ENCODE measurements around the gene NCAPD3. TPM values are rescaled to one million over a fixed set of nuclear protein-coding genes. Genes with fewer than 3 reads are reported as not detected.

The NCAPD3 gene
- total RNA-seq, 1 experiment from 2014 or later = 26.7 TPM

GRCh38 chr11:134181707-134182106 lies 42.1 kb downstream of the NCAPD3 start:
- Mint-ChIP-seq H3K27me3 (ENCODE audit: insufficient read depth, unreplicated experiment) (no peaks in the 10 kb centered on the region), H3K9me3 (ENCODE audit: unreplicated experiment) (no peaks in the 10 kb centered on the region), H3K27ac (ENCODE audit: low read depth, unreplicated experiment) (peak overlapping the region; percentile 65), H3K36me3 (ENCODE audit: insufficient read depth, unreplicated experiment) (peaks cover 40% of the 10 kb centered on the region), H3K4me3 (ENCODE audit: unreplicated experiment) (no peak overlapping the region), H3K4me1 (ENCODE audit: insufficient read depth, unreplicated experiment) (peaks cover 6% of the 10 kb centered on the region)
- no peak for TF ChIP-seq CTCF (IDR thresholded peaks at IDR 0.05; ENCODE audit: unreplicated experiment)
- POLR2A ChIA-PET = interaction anchor here (0.7 to 0.9 kb wide), 2 partner anchors 43 to 51 kb away, joined by 3 read pairs; partner anchors contain the start of gene VPS26B
- DNase-seq (ENCODE audit: unreplicated experiment) = peak; percentile 15
- CTCF ChIA-PET = interaction anchor here (0.9 to 1.3 kb wide), 3 partner anchors 9 to 131 kb away, joined by 3 to 4 read pairs (median 3); no protein-coding TSS in a partner anchor
- no TSS peak for BruUV-seq (replicated peaks)
- intact Hi-C loops (cut with micrococcal nuclease) = no loop called here

GRCh38 chr11:134178032-134178674 lies 45.6 kb downstream of the NCAPD3 start:
- Mint-ChIP-seq H3K36me3 (ENCODE audit: insufficient read depth, unreplicated experiment) (peaks cover 51% of the 10 kb centered on the region), H3K27me3 (ENCODE audit: insufficient read depth, unreplicated experiment) (no peaks in the 10 kb centered on the region), H3K4me1 (ENCODE audit: insufficient read depth, unreplicated experiment) (peaks cover 6% of the 10 kb centered on the region), H3K27ac (ENCODE audit: low read depth, unreplicated experiment) (no peak overlapping the region), H3K9me3 (ENCODE audit: unreplicated experiment) (no peaks in the 10 kb centered on the region), H3K4me3 (ENCODE audit: unreplicated experiment) (no peak overlapping the region)
- no peak for DNase-seq (ENCODE audit: unreplicated experiment)
- no peak for TF ChIP-seq CTCF (IDR thresholded peaks at IDR 0.05; ENCODE audit: unreplicated experiment)
- BruUV-seq (replicated peaks) = no TSS peak
- intact Hi-C loops (cut with micrococcal nuclease) = no loop called here
- POLR2A ChIA-PET = no interaction called here
- CTCF ChIA-PET = no interaction called here

GRCh38 chr11:134176284-134176683 lies 47.5 kb downstream of the NCAPD3 start:
- Mint-ChIP-seq H3K4me3 (ENCODE audit: unreplicated experiment) (no peak overlapping the region), H3K4me1 (ENCODE audit: insufficient read depth, unreplicated experiment) (no peaks in the 10 kb centered on the region), H3K27me3 (ENCODE audit: insufficient read depth, unreplicated experiment) (no peaks in the 10 kb centered on the region), H3K9me3 (ENCODE audit: unreplicated experiment) (no peaks in the 10 kb centered on the region), H3K27ac (ENCODE audit: low read depth, unreplicated experiment) (no peak overlapping the region), H3K36me3 (ENCODE audit: insufficient read depth, unreplicated experiment) (peaks cover 61% of the 10 kb centered on the region)
- CTCF ChIA-PET = no interaction called here
- no peak for DNase-seq (ENCODE audit: unreplicated experiment)
- POLR2A ChIA-PET = no interaction called here
- intact Hi-C loops (cut with micrococcal nuclease) = no loop called here
- no peak for TF ChIP-seq CTCF (IDR thresholded peaks at IDR 0.05; ENCODE audit: unreplicated experiment)
- BruUV-seq (replicated peaks) = no TSS peak

DNA sequence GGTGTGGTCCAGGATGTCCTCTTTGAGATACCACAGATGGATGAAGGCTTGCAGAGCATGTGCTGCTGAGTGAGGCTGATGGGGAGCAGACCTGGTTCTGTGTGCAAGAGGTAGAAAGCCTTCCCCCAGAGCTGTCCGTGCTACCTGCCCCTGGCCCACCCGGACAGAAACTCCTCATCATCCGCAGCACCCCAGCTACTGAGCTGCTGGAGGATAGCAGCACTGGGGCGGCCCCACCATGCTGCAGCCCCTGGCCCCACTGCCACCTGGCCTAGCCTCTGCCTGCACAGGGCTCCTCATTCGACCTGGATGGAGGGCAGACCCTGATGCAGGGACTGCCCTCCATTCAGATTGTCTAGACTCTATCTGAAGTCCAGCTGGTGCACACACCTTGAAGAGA lies 50.5 kb downstream of the NCAPD3 start:
- Mint-ChIP-seq H3K27ac (ENCODE audit: low read depth, unreplicated experiment) (no peak overlapping the region), H3K27me3 (ENCODE audit: insufficient read depth, unreplicated experiment) (no peaks in the 10 kb centered on the region), H3K4me1 (ENCODE audit: insufficient read depth, unreplicated experiment) (no peaks in the 10 kb centered on the region), H3K9me3 (ENCODE audit: unreplicated experiment) (no peaks in the 10 kb centered on the region), H3K4me3 (ENCODE audit: unreplicated experiment) (no peak overlapping the region), H3K36me3 (ENCODE audit: insufficient read depth, unreplicated experiment) (peaks cover 48% of the 10 kb centered on the region)
- intact Hi-C loops (cut with micrococcal nuclease) = no loop called here
- no TSS peak for BruUV-seq (replicated peaks)
- ChIA-PET POLR2A (interaction anchor here (1.2 kb wide), 1 partner anchor 34 kb away, joined by 3 read pairs; no protein-coding TSS in a partner anchor), CTCF (interaction anchor here (0.6 to 1.5 kb wide), 2 partner anchors 8 to 27 kb away, joined by 3 read pairs; no protein-coding TSS in a partner anchor)
- TF ChIP-seq CTCF (IDR thresholded peaks at IDR 0.05; ENCODE audit: unreplicated experiment) = no peak
- no peak for DNase-seq (ENCODE audit: unreplicated experiment)
